Stimulated activated CD8-positive, alpha-beta memory T cell treated with anti-CD3 and anti-CD28 coated beads, Interleukin-4, amount 100 ng/mL, for 48 hours (primary cell): ENCODE results near the gene MLIP.
"Not testable (repeated sequence)": the region's sequence is repeated elsewhere in the genome, so short reads cannot be mapped to it uniquely, and the experiment has no call there.

Source experiments
- DNase-seq: peaks from one replicate; pipeline ENCODE4 v3.0.0-alpha.2; 2020

MLIP gene

GRCh38 chr6:54111341-54112045 is at the start of gene MLIP:
Gene MLIP (plus strand): TSS chr6:54111443. CDS start chr6:54111480, 37 bp downstream.
- no peak for DNase-seq

GRCh38 chr6:54063228-54063539 is 48.1 kb upstream of the MLIP start:
- DNase-seq = no peak

GRCh38 chr6:54068694-54069093 is 42.5 kb upstream of the MLIP start:
- DNase-seq = no peak

GRCh38 chr6:54070025-54070424 is 41.2 kb upstream of the MLIP start:
- DNase-seq = no peak

- DNase-seq = no peak
Observed at GRCh38 chr6:54071821-54072340, 39.4 kb upstream of the MLIP start.

- DNase-seq = no peak
Observed at GRCh38 chr6:54072635-54073313, 38.5 kb upstream of the MLIP start.

GRCh38 chr6:54073487-54073886 is 37.8 kb upstream of the MLIP start:
- DNase-seq = no peak

GRCh38 chr6:54074109-54074508 is 37.1 kb upstream of the MLIP start:
- no peak for DNase-seq

- no peak for DNase-seq
Observed at GRCh38 chr6:54074578-54075195, 36.6 kb upstream of the MLIP start.

GRCh38 chr6:54076159-54076789 is 35.0 kb upstream of the MLIP start:
- DNase-seq = no peak

- not testable (repeated sequence) for DNase-seq
Observed at GRCh38 chr6:54081499-54081898, 29.7 kb upstream of the MLIP start.

- DNase-seq = no peak
Observed at GRCh38 chr6:54083287-54083686, 28.0 kb upstream of the MLIP start.

GRCh38 chr6:54084231-54084630 is 27.0 kb upstream of the MLIP start:
- no peak for DNase-seq

- DNase-seq = no peak
Observed at GRCh38 chr6:54085047-54085446, 26.2 kb upstream of the MLIP start.

- no peak for DNase-seq
Observed at GRCh38 chr6:54085541-54085940, 25.7 kb upstream of the MLIP start.

- DNase-seq = no peak
Observed at GRCh38 chr6:54086439-54086838, 24.8 kb upstream of the MLIP start.

- no peak for DNase-seq
Observed at GRCh38 chr6:54087721-54088120, 23.5 kb upstream of the MLIP start.

- DNase-seq = no peak
Observed at GRCh38 chr6:54093326-54093948, 17.8 kb upstream of the MLIP start.

- DNase-seq = no peak
Observed at GRCh38 chr6:54094293-54094692, 16.9 kb upstream of the MLIP start.

GRCh38 chr6:54094786-54095185 is 16.5 kb upstream of the MLIP start:
- no peak for DNase-seq

GRCh38 chr6:54095723-54096122 is 15.5 kb upstream of the MLIP start:
- DNase-seq = no peak

- no peak for DNase-seq
Observed at GRCh38 chr6:54096811-54097210, 14.4 kb upstream of the MLIP start.

- no peak for DNase-seq
Observed at GRCh38 chr6:54097753-54098152, 13.5 kb upstream of the MLIP start.
